T-cell (primary cell): ENCODE results near the gene GMCL2. TPM values are rescaled to one million over a fixed set of nuclear protein-coding genes. Genes with fewer than 3 reads are reported as not detected.

Experiments used
- ATAC-seq, 4 experiments: fragments of 200-7000 bp in 3 of 4; fragments of 150-1000 bp in 1 of 4; cut with Tn5 transposase; replicated peaks in 1 of 4; 1 replicate in 3 of 4; 2 replicates in 1 of 4; pipeline ENCODE4 v1.10.0; 2021; ENCODE audit warnings: moderate library complexity in 3 of 4, mild to moderate bottlenecking in 2 of 4, moderate number of reproducible peaks in 1 of 4
- CTCF ChIA-PET, 2 donors: fragments of 300-600 bp; sonication (Branson Sonifier 250); formaldehyde crosslinking; loops; one replicate each; lab custom pipeline; 2022; ENCODE audit warnings: antibody characterized with exemption in 2 of 2; lab: Charles Lee
- POLR2A ChIA-PET, 2 donors: fragments of 300-600 bp; sonication (Branson Sonifier 250); formaldehyde crosslinking; loops; one replicate each; lab custom pipeline; 2022; ENCODE audit warnings: antibody characterized with exemption in 2 of 2; lab: Charles Lee
- DNase-seq, 35 experiments: peaks; one replicate each; pipeline versions ENCODE4 v3.0.0 to v3.0.0-alpha.2; 2013 to 2023
- H3K27ac ChIP-seq: one replicate; pipeline ENCODE4 v1.5.1; 2013; ENCODE audit warnings: low read length
- H3K27me3 ChIP-seq, 2 experiments: replicated peaks in 1 of 2; 1 replicate in 1 of 2; 2 replicates in 1 of 2; pipeline versions ENCODE4 v1.6.1 to v1.7.0; 2013; ENCODE audit warnings: low read length in 1 of 2, mixed read lengths in 1 of 2; ENCODE audit not compliant: control insufficient read depth in 2 of 2, insufficient read depth in 2 of 2; ENCODE audit errors: extremely low read depth in 1 of 2
- H3K36me3 ChIP-seq, 2 donors: 1 replicate in 1 of 2; 2 replicates in 1 of 2; pipeline versions ENCODE4 v1.6.1 to v1.7.0; 2013; ENCODE audit warnings: low read length in 1 of 2; ENCODE audit not compliant: control insufficient read depth in 2 of 2, insufficient read depth in 1 of 2; ENCODE audit errors: extremely low read depth in 1 of 2
- H3K4me1 ChIP-seq, 2 experiments: 1 replicate in 1 of 2; 2 replicates in 1 of 2; pipeline versions ENCODE4 v1.6.1 to v1.7.0; 2013; ENCODE audit warnings: low read length in 2 of 2, mixed read lengths in 1 of 2; ENCODE audit not compliant: insufficient read depth in 2 of 2, control insufficient read depth in 1 of 2; ENCODE audit errors: extremely low read depth in 1 of 2
- H3K4me3 ChIP-seq, 2 donors: 1 replicate in 1 of 2; 2 replicates in 1 of 2; pipeline versions ENCODE4 v1.5.1 to v1.7.0; 2013; ENCODE audit warnings: mild to moderate bottlenecking in 2 of 2, low read length in 1 of 2, moderate library complexity in 1 of 2; ENCODE audit not compliant: control insufficient read depth in 1 of 2; ENCODE audit errors: extremely low read depth in 1 of 2
- H3K9me3 ChIP-seq: 2 replicates; pipeline ENCODE4 v1.7.0; 2013
- H3K27ac Mint-ChIP-seq, 2 donors: one replicate each; pipeline ENCODE4 v1.8.0; 2020 to 2021; ENCODE audit warnings: mild to moderate bottlenecking in 2 of 2, mixed read lengths in 2 of 2
- H3K27me3 Mint-ChIP-seq, 2 donors: one replicate each; pipeline ENCODE4 v1.8.0; 2021 to 2022; ENCODE audit warnings: mixed read lengths in 2 of 2
- H3K36me3 Mint-ChIP-seq: one replicate; pipeline ENCODE4 v1.8.0; 2021; ENCODE audit warnings: mixed read lengths
- H3K4me1 Mint-ChIP-seq, 3 donors: one replicate each; pipeline ENCODE4 v1.8.0; 2020 to 2022; ENCODE audit warnings: mixed read lengths in 3 of 3, mild to moderate bottlenecking in 1 of 3
- H3K4me3 Mint-ChIP-seq, 3 donors: one replicate each; pipeline ENCODE4 v1.8.0; 2020 to 2022; ENCODE audit warnings: mild to moderate bottlenecking in 3 of 3, mixed read lengths in 3 of 3, moderate library complexity in 3 of 3
- H3K9me3 Mint-ChIP-seq, 3 donors: one replicate each; pipeline ENCODE4 v1.8.0; 2020 to 2022; ENCODE audit warnings: mixed read lengths in 3 of 3
- WGBS: methylation state at CpG from one replicate; pipeline ENCODE4 v1.1.5; 2013; ENCODE audit warnings: missing lambda C conversion rate; ENCODE audit not compliant: insufficient coverage; 5-methylcytosine and 5-hydroxymethylcytosine counted together
- total RNA-seq, 35 experiments: library from RNA in 6 of 35; stranded (reverse) in 6 of 35; fragments of 120-200 nt in 1 of 35; gene quantifications; one replicate each; pipeline versions ENCODE4 v1.2.1 to v1.2.4 and lab custom pipeline; 2013 to 2026

GMCL2 gene
- total RNA-seq, 5 donors from 2014 or later (not counting 1 experiment from before 2014, with no cell fraction given) = not detected

DNA sequence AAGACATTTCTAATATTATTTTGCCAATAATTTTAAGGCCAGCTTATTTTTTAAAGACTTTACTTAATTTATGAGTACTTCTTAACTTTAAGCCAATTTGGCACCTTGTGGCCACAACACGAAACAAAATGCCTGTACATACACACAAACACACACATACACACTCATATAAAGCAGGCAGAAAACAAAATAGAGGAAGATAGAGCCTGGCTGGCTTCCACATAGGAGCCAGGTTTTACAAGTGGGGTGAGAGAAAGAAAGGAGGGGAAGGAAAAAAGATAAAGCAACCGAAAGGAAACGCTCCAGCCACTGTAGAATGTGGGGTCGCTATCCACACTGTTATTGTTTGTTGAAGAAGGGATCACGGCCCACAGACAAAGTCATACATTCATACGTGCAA lies 10.4 kb downstream of the GMCL2 start:
- ChIA-PET CTCF (no interaction called here), POLR2A (no interaction called here)
- no peaks in the 10 kb centered on the region for H3K36me3 Mint-ChIP-seq
- Histone ChIP-seq H3K36me3 (no peaks in the 10 kb centered on the region), H3K27me3 (no peaks in the 10 kb centered on the region), H3K27ac (no peak overlapping the region), H3K4me3 (no peak overlapping the region), H3K9me3 (no peaks in the 10 kb centered on the region), H3K4me1 (no peaks in the 10 kb centered on the region)
- H3K9me3 Mint-ChIP-seq = no peaks in the 10 kb centered on the region
- DNase-seq (no peak), ATAC-seq (no peak)
- peaks cover 9 to 12% of the 10 kb centered on the region in 2 donors for H3K27me3 Mint-ChIP-seq
- H3K4me1 Mint-ChIP-seq = no peaks in the 10 kb centered on the region
- WGBS = 88% methylated on average over 4 of the region's 6 CpGs
- no peak overlapping the region for H3K27ac Mint-ChIP-seq
- H3K4me3 Mint-ChIP-seq = no peak overlapping the region

DNA sequence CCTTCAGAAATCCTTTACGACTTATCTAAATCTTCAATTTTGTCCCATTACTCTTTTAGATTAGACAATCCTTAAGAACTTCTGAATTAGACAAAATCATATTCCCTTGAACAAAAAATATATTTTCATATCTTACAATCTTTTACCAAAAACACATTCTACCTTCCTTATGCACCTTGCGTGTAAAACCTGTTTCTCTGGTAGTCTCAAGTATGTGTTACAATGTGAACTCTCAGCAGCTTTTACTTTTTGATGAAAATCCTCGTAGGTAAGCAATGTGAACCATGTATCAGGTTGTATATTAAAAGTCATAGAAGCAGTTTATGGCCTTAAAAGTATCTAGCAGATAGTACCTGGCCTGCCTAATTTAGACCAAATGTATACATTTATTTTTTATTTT lies 12.7 kb downstream of the GMCL2 start:
- no peaks in the 10 kb centered on the region for H3K9me3 Mint-ChIP-seq

DNA sequence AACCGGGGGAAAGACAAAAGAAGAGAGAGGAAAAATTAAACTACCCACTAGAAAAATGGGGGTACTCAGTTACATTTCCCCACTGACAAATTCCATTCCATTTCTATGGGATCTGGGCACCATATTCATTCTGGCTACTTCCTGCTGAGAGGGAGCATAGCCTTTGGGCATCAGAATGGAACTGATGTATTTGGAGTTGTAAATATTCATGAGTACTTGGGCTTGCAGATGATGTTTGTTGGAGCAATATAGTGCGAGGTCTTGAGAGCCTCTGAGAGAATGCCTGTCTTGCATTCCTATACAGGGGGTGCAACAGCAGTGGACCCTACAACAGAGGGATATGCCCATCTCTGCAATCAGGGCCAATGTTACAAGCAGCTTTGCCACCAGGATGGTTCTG lies 16.7 kb downstream of the GMCL2 start:
- Histone ChIP-seq H3K4me1 (no peaks in the 10 kb centered on the region), H3K9me3 (no peaks in the 10 kb centered on the region), H3K27ac (no peak overlapping the region), H3K36me3 (no peaks in the 10 kb centered on the region), H3K27me3 (peaks cover 0 to 5% of the 10 kb centered on the region in 2 experiments), H3K4me3 (no peak overlapping the region)
- H3K27me3 Mint-ChIP-seq = no peaks in the 10 kb centered on the region
- no peak overlapping the region for H3K4me3 Mint-ChIP-seq
- ChIA-PET POLR2A (no interaction called here), CTCF (no interaction called here)
- no peak for DNase-seq
- no peaks in the 10 kb centered on the region for H3K9me3 Mint-ChIP-seq
- H3K27ac Mint-ChIP-seq = no peak overlapping the region
- no peaks in the 10 kb centered on the region for H3K36me3 Mint-ChIP-seq
- 100% methylated on average over 1 of the region's 2 CpGs for WGBS
- ATAC-seq = no peak
- H3K4me1 Mint-ChIP-seq = no peaks in the 10 kb centered on the region

More for the DNA sequence above, 12.7 kb downstream of the GMCL2 start:
- no peak overlapping the region for H3K27ac Mint-ChIP-seq
- no peaks in the 10 kb centered on the region for H3K27me3 ChIP-seq
- CTCF ChIA-PET = interaction anchor here in 1 of 2 donors (0.7 kb wide), 1 partner anchor 11 kb away, joined by 3 read pairs; no protein-coding TSS in a partner anchor
- no peak for DNase-seq
- H3K36me3 Mint-ChIP-seq = no peaks in the 10 kb centered on the region
- no peak for ATAC-seq
- H3K4me1 Mint-ChIP-seq = no peaks in the 10 kb centered on the region
- POLR2A ChIA-PET = no interaction called here
- H3K27ac ChIP-seq = no peak overlapping the region
- peaks cover 5 to 6% of the 10 kb centered on the region in 2 donors for H3K27me3 Mint-ChIP-seq
- H3K4me3 Mint-ChIP-seq = no peak overlapping the region
- no peak overlapping the region for H3K4me3 ChIP-seq
- no peaks in the 10 kb centered on the region for H3K4me1 ChIP-seq
- no peaks in the 10 kb centered on the region for H3K9me3 ChIP-seq
- 100% methylated on average over 1 of the region's 3 CpGs for WGBS
- H3K36me3 ChIP-seq = no peaks in the 10 kb centered on the region

DNA sequence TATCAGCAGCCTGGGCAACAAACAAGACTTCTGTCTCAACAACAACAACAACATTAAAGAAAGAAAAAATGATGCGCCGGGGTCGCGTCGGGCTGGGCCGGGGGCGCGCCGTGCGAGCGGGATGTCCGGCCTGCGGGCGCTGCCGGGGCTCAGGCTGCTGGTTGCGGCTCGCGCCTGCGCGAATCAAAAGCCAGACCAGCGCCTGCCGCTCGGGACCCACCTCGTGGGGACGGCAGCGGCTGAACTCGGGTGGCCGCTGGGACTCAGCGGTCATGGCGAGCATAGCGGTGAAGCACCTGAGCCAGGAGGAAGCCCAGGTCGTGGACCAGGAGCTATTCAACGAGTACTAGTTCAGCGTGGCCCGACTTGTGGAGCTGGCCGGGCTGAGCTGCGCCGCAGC lies 21.6 kb downstream of the GMCL2 start:
- peaks cover 0 to 31% of the 10 kb centered on the region in 2 experiments for H3K27me3 ChIP-seq
- H3K9me3 ChIP-seq = no peaks in the 10 kb centered on the region
- 75% methylated on average over 38 of the region's 38 CpGs for WGBS
- Mint-ChIP-seq H3K27me3 (peaks cover 10 to 26% of the 10 kb centered on the region in 2 donors), H3K4me1 (peaks cover 6 to 13% (median 9%) of the 10 kb centered on the region in 3 donors), H3K4me3 (no peak overlapping the region), H3K27ac (no peak overlapping the region), H3K9me3 (no peaks in the 10 kb centered on the region), H3K36me3 (no peaks in the 10 kb centered on the region)
- no peak for ATAC-seq
- ChIA-PET CTCF (no interaction called here), POLR2A (no interaction called here)
- no peaks in the 10 kb centered on the region for H3K36me3 ChIP-seq
- no peak for DNase-seq
- H3K27ac ChIP-seq = no peak overlapping the region
- no peak overlapping the region for H3K4me3 ChIP-seq
- H3K4me1 ChIP-seq = peaks cover 0 to 8% of the 10 kb centered on the region in 2 experiments

DNA sequence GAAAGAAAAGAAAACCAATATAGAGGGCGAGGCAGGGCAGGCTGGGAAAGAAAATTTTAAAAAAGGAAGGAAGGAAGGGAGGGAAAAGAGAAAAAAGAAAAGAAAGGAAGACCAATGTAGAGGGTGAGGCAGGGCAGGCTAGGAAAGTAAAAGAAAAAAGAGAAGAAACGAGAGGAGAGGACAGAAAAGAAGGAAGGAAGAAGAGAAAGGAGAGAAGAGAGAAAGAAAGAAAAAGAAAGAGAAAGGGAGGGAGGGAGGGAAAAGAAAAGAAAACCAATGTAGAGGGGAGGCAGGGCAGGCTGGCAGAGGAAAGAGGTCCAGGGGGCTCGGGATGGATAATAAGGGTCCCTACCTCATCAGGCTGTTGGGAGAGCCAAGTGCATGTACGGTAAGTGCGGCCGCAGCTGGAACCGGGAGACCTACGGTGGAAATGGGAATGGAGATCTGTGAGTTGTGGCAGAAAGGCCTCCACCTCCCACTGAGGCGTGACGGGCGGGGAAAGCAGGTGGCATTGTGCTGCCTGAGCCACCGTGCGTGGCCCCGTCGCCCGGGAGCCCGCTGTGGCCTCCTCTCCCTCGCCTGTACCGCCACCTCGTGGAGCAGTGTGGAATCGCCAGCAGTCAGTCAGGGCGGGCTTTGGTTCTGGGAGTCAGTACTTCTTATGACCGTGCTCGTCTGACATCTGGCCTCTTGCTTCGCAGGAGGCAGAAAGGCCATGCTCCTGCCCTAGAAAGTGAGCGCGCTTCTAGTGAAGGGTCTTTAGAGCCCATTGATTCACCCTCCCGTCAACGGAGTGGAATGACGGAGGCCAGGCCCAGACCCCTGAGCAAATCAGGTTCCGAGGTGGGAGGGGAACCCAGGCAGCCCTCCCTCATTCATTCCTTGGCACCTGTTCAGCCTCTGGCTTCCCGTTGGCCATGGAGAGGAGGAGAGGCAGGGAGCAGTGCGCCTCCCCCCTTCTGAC lies 23.1 kb downstream of the GMCL2 start:
- Mint-ChIP-seq H3K4me1 (peaks cover 6 to 13% (median 9%) of the 10 kb centered on the region in 3 donors), H3K27ac (no peak overlapping the region), H3K27me3 (peaks cover 10 to 26% of the 10 kb centered on the region in 2 donors), H3K9me3 (no peaks in the 10 kb centered on the region), H3K4me3 (peak overlapping the region in 1 of 3 donors; percentile 38), H3K36me3 (no peaks in the 10 kb centered on the region)
- Histone ChIP-seq H3K27ac (no peak overlapping the region), H3K4me1 (peaks cover 0 to 8% of the 10 kb centered on the region in 2 experiments), H3K36me3 (no peaks in the 10 kb centered on the region), H3K27me3 (peaks cover 0 to 35% of the 10 kb centered on the region in 2 experiments), H3K9me3 (no peaks in the 10 kb centered on the region), H3K4me3 (no peak overlapping the region)
- CTCF ChIA-PET = interaction anchor here in 1 of 2 donors (0.7 to 1.2 kb wide), 2 partner anchors 75 to 93 kb away, joined by 4 to 7 read pairs; no protein-coding TSS in a partner anchor
- DNase-seq = peak; percentile 74 to 95 (median 89)
- ATAC-seq = peak; percentile 98 to 100 (median 100)
- POLR2A ChIA-PET = no interaction called here
- WGBS = 10% methylated on average over 27 of the region's 33 CpGs

DNA sequence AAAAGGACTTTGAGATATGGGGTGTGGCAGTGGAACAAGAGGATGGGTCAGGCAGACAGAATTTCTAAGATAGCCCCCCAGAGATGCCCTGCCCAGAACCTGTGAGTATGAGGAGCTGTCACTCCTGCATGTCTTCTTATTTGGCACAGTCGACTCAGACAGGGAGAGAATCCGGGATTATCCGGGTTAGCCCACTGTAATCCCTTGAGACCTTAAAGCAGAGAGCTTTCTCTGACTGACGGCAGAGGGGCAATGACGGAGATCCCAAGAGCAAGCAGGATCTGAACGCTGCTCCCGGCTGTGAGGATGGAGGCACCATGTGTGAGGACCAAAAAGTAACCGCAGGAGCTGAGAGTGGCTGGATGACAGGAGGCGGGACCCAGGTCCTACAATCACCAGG lies 24.7 kb downstream of the GMCL2 start:
- ChIA-PET POLR2A (no interaction called here), CTCF (interaction anchor here in 1 of 2 donors (1.0 to 1.2 kb wide), 2 partner anchors 73 to 87 kb away, joined by 5 to 7 read pairs; no protein-coding TSS in a partner anchor)
- Histone ChIP-seq H3K36me3 (no peaks in the 10 kb centered on the region), H3K4me3 (no peak overlapping the region), H3K27me3 (peaks cover 0 to 35% of the 10 kb centered on the region in 2 experiments), H3K27ac (no peak overlapping the region), H3K4me1 (peaks cover 0 to 8% of the 10 kb centered on the region in 2 experiments), H3K9me3 (no peaks in the 10 kb centered on the region)
- H3K4me1 Mint-ChIP-seq = peaks cover 6 to 13% (median 9%) of the 10 kb centered on the region in 3 donors
- H3K27me3 Mint-ChIP-seq = peaks cover 10 to 26% of the 10 kb centered on the region in 2 donors
- ATAC-seq (no peak), DNase-seq (no peak)
- no peaks in the 10 kb centered on the region for H3K36me3 Mint-ChIP-seq
- H3K27ac Mint-ChIP-seq = no peak overlapping the region
- no peak overlapping the region for H3K4me3 Mint-ChIP-seq
- 84% methylated on average over 8 of the region's 9 CpGs for WGBS
- no peaks in the 10 kb centered on the region for H3K9me3 Mint-ChIP-seq
